Nephron (organoid): ENCODE data around the gene CTNNA3.

Experiments
- H3K27ac Mint-ChIP-seq, 3 experiments: 2 replicates each; pipeline ENCODE4 v1.8.0; 2020; ENCODE audit warnings: mixed read lengths in 3 of 3, mild to moderate bottlenecking in 2 of 3, moderate library complexity in 1 of 3
- H3K27me3 Mint-ChIP-seq: 2 replicates; pipeline ENCODE4 v1.8.0; 2021; ENCODE audit warnings: low read depth, mild to moderate bottlenecking, moderate library complexity, mixed read lengths
- H3K36me3 Mint-ChIP-seq: 2 replicates; pipeline ENCODE4 v1.8.0; 2020; ENCODE audit warnings: low read depth, mixed read lengths
- H3K4me1 Mint-ChIP-seq: 2 replicates; pipeline ENCODE4 v1.8.0; 2020; ENCODE audit warnings: mixed read lengths
- H3K4me3 Mint-ChIP-seq, 3 experiments: 2 replicates each; pipeline ENCODE4 v1.8.0; 2020; ENCODE audit warnings: mild to moderate bottlenecking in 3 of 3, mixed read lengths in 3 of 3, moderate library complexity in 2 of 3
- H3K9me3 Mint-ChIP-seq: 2 replicates; pipeline ENCODE4 v1.8.0; 2020; ENCODE audit warnings: mixed read lengths
- TF ChIP-seq, protein P1 (sequence below), 3 experiments: fragments of 200-600 bp; sonication (generic); IDR thresholded peaks; one replicate each; pipeline ENCODE4 v1.5.0; 2021; ENCODE audit warnings: antibody characterized with exemption in 3 of 3; ENCODE audit not compliant: unreplicated experiment in 3 of 3

CTNNA3 gene

DNA sequence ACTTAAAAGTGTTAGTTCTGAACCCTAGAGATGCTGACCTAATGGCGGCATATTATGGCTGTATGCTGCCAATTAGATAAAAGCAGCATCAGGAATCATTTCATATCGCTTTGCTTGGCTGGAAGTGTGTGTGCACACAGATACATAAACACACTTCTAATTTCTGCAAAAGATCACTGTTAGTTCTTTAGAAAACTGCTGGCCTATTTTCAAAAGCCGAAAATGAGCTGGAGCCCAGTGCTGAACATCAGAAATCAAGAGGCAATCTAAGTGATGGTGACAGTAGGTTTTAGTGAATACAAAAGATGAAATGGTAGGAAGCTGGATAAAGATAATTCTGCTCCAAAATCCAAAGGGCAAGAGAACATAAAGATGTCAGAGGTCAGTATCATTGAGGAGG lies 1516.0 kb downstream of the CTNNA3 start:
- H3K9me3 Mint-ChIP-seq, result peaks cover 6% of the 10 kb centered on the region
- TF ChIP-seq, protein P1, sequence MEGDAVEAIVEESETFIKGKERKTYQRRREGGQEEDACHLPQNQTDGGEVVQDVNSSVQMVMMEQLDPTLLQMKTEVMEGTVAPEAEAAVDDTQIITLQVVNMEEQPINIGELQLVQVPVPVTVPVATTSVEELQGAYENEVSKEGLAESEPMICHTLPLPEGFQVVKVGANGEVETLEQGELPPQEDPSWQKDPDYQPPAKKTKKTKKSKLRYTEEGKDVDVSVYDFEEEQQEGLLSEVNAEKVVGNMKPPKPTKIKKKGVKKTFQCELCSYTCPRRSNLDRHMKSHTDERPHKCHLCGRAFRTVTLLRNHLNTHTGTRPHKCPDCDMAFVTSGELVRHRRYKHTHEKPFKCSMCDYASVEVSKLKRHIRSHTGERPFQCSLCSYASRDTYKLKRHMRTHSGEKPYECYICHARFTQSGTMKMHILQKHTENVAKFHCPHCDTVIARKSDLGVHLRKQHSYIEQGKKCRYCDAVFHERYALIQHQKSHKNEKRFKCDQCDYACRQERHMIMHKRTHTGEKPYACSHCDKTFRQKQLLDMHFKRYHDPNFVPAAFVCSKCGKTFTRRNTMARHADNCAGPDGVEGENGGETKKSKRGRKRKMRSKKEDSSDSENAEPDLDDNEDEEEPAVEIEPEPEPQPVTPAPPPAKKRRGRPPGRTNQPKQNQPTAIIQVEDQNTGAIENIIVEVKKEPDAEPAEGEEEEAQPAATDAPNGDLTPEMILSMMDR (IDR thresholded peaks at IDR 0.05; ENCODE audit: unreplicated experiment in 3 of 3), result no peak
- no peaks in the 10 kb centered on the region for H3K27me3 Mint-ChIP-seq
- H3K27ac Mint-ChIP-seq, result peak overlapping the region; percentile 0 to 15 (median 4)
- peaks cover 10% of the 10 kb centered on the region for H3K4me1 Mint-ChIP-seq
- no peak overlapping the region for H3K4me3 Mint-ChIP-seq
- H3K36me3 Mint-ChIP-seq, result no peaks in the 10 kb centered on the region

DNA sequence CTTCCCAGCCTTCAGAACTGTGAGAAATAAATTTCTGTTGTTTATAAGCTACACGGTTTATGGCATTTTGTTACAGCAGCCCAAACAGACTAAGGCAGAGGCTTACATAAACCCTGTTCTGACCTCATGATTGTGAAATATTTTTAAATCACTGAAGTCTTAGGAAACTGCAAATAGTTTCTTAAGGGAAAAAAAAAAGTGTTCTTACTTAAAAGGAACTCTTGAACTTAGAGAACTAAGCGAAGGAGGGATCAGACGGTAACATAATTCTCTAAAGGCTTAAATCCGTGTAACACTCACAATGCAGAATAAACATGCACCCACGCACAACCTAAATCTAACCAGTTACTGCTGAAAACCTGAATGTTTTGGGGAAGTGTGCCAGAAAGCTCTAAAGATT lies 1519.2 kb downstream of the CTNNA3 start:
- H3K4me3 Mint-ChIP-seq, result no peak overlapping the region
- TF ChIP-seq, protein P1 (IDR thresholded peaks at IDR 0.05; ENCODE audit: unreplicated experiment in 3 of 3), result no peak
- H3K4me1 Mint-ChIP-seq, result peaks cover 10% of the 10 kb centered on the region
- peak overlapping the region in 2 of 3 experiments; percentile 27 to 47 for H3K27ac Mint-ChIP-seq
- H3K9me3 Mint-ChIP-seq, result peaks cover 8% of the 10 kb centered on the region
- no peaks in the 10 kb centered on the region for H3K27me3 Mint-ChIP-seq
- H3K36me3 Mint-ChIP-seq, result no peaks in the 10 kb centered on the region

DNA sequence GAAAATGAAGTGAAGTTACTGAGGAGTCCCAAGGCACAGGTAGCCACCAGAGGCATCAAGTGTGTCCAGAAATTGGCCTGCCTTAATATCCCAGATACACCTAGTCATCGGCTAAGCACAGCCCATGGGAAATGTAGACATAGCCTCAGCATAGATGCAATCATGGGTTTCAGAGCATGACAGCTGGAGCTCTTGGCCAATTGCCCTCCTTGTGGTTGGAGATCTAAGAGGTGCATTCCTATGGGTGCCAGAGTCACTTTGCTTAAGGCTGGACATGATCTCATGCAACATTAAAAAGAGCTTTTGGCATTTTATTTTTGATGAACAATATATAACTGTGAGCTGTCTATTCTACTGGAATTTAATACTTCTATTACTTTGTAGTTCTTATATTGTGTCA lies 1528.2 kb downstream of the CTNNA3 start:
- H3K4me1 Mint-ChIP-seq, result no peaks in the 10 kb centered on the region
- H3K9me3 Mint-ChIP-seq, result peaks cover 2% of the 10 kb centered on the region
- H3K36me3 Mint-ChIP-seq, result no peaks in the 10 kb centered on the region
- no peaks in the 10 kb centered on the region for H3K27me3 Mint-ChIP-seq
- TF ChIP-seq, protein P1 (IDR thresholded peaks at IDR 0.05; ENCODE audit: unreplicated experiment in 3 of 3), result no peak
- no peak overlapping the region for H3K4me3 Mint-ChIP-seq
- H3K27ac Mint-ChIP-seq, result no peak overlapping the region

DNA sequence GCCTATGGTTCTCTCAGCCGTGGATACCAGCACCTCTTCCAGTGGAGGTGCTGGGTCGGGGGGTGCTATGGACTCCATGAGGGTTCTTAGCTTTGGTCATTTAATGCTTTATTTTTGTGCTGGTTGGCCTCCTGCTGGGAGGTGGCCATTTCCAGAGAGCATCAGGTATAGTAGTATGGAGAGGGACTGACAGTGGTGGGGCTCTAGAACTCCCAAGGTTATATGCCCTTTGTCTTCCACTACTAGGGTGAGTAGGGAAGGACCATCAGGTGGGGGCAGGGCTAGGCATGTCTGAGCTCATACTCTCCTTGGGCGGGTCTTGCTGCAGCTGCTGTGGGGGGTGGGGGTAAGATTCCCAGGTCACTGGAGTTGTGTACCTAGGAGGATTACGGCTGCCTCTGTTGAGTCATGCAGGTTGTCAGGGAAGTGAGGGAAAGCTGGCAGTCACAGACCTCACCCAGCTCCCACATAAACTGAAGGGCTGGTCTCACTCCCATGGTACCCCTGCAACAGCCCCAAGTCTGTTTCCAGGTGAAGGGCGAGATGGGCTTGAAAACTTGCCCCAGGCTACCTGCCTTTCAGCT lies 1533.3 kb downstream of the CTNNA3 start:
- peaks cover 12% of the 10 kb centered on the region for H3K9me3 Mint-ChIP-seq
- H3K27me3 Mint-ChIP-seq, result peaks cover 2% of the 10 kb centered on the region
- no peak overlapping the region for H3K4me3 Mint-ChIP-seq
- no peaks in the 10 kb centered on the region for H3K4me1 Mint-ChIP-seq
- no peaks in the 10 kb centered on the region for H3K36me3 Mint-ChIP-seq
- no peak overlapping the region for H3K27ac Mint-ChIP-seq
- TF ChIP-seq, protein P1 (IDR thresholded peaks at IDR 0.05; ENCODE audit: unreplicated experiment in 3 of 3), result no peak

DNA sequence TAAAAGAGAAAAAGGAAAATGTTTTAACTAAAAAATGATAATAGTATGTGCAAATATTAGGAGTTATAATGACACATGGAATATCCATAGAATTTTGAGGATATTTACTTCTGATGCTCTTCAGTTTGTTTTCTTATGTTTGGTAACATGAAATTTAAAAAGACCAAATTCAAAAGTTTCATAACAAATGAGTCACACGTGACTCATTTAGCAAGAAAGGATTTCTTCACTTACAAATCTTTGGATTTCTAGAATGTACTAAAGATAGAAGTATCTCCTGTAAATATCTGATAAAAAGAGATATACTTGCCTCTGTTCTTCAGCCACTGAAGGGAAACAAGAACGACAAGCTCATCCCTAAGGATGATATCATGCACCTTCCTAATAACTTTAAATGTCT lies 1544.6 kb downstream of the CTNNA3 start:
- no peak overlapping the region for H3K27ac Mint-ChIP-seq
- TF ChIP-seq, protein P1 (IDR thresholded peaks at IDR 0.05; ENCODE audit: unreplicated experiment in 3 of 3), result no peak
- H3K4me3 Mint-ChIP-seq, result no peak overlapping the region
- H3K9me3 Mint-ChIP-seq, result no peaks in the 10 kb centered on the region
- peaks cover 6% of the 10 kb centered on the region for H3K4me1 Mint-ChIP-seq
- no peaks in the 10 kb centered on the region for H3K27me3 Mint-ChIP-seq
- H3K36me3 Mint-ChIP-seq, result no peaks in the 10 kb centered on the region

DNA sequence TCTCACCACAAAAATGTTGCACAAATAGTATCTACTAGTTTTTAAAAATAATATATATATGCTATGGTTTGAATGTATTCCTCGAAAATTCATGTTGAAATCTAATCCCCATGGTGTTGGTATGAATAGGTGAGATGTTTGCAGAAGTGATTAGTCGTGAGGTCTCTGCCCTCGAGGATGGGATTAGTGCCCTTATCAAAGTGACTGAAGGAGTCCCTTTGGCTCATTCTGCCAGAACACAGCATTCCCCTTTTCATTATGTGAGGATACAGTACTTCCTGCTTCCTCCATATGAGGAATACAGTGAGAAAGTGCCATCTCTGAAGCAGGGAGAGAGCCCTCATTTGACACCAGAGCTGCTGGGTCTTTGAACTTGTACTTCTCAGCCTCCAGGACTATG lies 1547.7 kb downstream of the CTNNA3 start:
- Mint-ChIP-seq H3K27me3 (no peaks in the 10 kb centered on the region), H3K4me1 (peaks cover 2% of the 10 kb centered on the region), H3K4me3 (no peak overlapping the region), H3K36me3 (no peaks in the 10 kb centered on the region), H3K9me3 (no peaks in the 10 kb centered on the region), H3K27ac (no peak overlapping the region)
- TF ChIP-seq, protein P1 (IDR thresholded peaks at IDR 0.05; ENCODE audit: unreplicated experiment in 3 of 3), result no peak
